Adrenal gland (tissue), 5 donors: ENCODE data around the gene NARF.

Source experiments
- POLR2A ChIP-seq, 2 donors: fragments of 450-650 bp; IDR thresholded peaks; one replicate each; pipeline ENCODE4 v1.6.1; 2017; ENCODE audit warnings: antibody characterized with exemption in 2 of 2, mild to moderate bottlenecking in 2 of 2, moderate library complexity in 1 of 2
- TF ChIP-seq, protein P1 (sequence below), 6 experiments: fragments of 450-650 bp in 4 of 6; fragments of 200-600 bp in 2 of 6; sonication (generic) in 1 of 6; IDR thresholded peaks; 1 replicate in 5 of 6; 2 replicates in 1 of 6; pipeline versions ENCODE4 v1.5.1 to v1.8.0; 2016 to 2021; ENCODE audit warnings: antibody characterized with exemption in 6 of 6, mild to moderate bottlenecking in 2 of 6, moderate library complexity in 1 of 6
- donor health status: DM: no; HTN: no; CAD: no.

GRCh38 chr17:82447876-82448275, 10.7 kb upstream of the NARF start:
- no peak for TF ChIP-seq POLR2A (IDR thresholded peaks at IDR 0.05)
- TF ChIP-seq, protein P1, sequence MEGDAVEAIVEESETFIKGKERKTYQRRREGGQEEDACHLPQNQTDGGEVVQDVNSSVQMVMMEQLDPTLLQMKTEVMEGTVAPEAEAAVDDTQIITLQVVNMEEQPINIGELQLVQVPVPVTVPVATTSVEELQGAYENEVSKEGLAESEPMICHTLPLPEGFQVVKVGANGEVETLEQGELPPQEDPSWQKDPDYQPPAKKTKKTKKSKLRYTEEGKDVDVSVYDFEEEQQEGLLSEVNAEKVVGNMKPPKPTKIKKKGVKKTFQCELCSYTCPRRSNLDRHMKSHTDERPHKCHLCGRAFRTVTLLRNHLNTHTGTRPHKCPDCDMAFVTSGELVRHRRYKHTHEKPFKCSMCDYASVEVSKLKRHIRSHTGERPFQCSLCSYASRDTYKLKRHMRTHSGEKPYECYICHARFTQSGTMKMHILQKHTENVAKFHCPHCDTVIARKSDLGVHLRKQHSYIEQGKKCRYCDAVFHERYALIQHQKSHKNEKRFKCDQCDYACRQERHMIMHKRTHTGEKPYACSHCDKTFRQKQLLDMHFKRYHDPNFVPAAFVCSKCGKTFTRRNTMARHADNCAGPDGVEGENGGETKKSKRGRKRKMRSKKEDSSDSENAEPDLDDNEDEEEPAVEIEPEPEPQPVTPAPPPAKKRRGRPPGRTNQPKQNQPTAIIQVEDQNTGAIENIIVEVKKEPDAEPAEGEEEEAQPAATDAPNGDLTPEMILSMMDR (IDR thresholded peaks at IDR 0.05) = no peak
